IPS-NIHi7 (cell line): ENCODE data around the gene CLASP1.
"Not testable (repeated sequence)": the region's sequence is repeated elsewhere in the genome, so short reads cannot be mapped to it uniquely, and the experiment has no call there.

Experiments
- DNase-seq: peaks from one replicate; pipeline ENCODE4 v3.0.0; 2012; ENCODE audit warnings: mixed read lengths; ENCODE audit errors: extremely low spot score

Gene CLASP1

GRCh38 chr2:121649149-121649595 is at the start of gene CLASP1:
Gene CLASP1 (minus strand): TSS chr2:121649462. CDS start chr2:121605895, 43,567 bp downstream.
- no peak for DNase-seq

- no peak for DNase-seq
Measured at GRCh38 chr2:121698318-121698930, 49.2 kb upstream of the CLASP1 start.

GRCh38 chr2:121697108-121697631 is 47.9 kb upstream of the CLASP1 start:
- DNase-seq, result no peak

GRCh38 chr2:121696410-121696930 is 47.2 kb upstream of the CLASP1 start:
- DNase-seq, result no peak

- DNase-seq, result no peak
Measured at GRCh38 chr2:121695171-121695451, 45.8 kb upstream of the CLASP1 start.

GRCh38 chr2:121694398-121695170 is 45.3 kb upstream of the CLASP1 start:
- DNase-seq, result no peak

GRCh38 chr2:121690572-121690971 is 41.3 kb upstream of the CLASP1 start:
- DNase-seq, result not testable (repeated sequence)

- no peak for DNase-seq
Measured at GRCh38 chr2:121690095-121690494, 40.8 kb upstream of the CLASP1 start.

- no peak for DNase-seq
Measured at GRCh38 chr2:121689356-121689755, 40.1 kb upstream of the CLASP1 start.

- no peak for DNase-seq
Measured at GRCh38 chr2:121688820-121689219, 39.6 kb upstream of the CLASP1 start.

GRCh38 chr2:121686902-121687301 is 37.6 kb upstream of the CLASP1 start:
- DNase-seq, result no peak

- no peak for DNase-seq
Measured at GRCh38 chr2:121686218-121686617, 37.0 kb upstream of the CLASP1 start.

GRCh38 chr2:121682396-121683298 is 33.4 kb upstream of the CLASP1 start:
- DNase-seq, result no peak

GRCh38 chr2:121677855-121678254 is 28.6 kb upstream of the CLASP1 start:
- DNase-seq, result no peak

- not testable (repeated sequence) for DNase-seq
Measured at GRCh38 chr2:121671621-121672020, 22.4 kb upstream of the CLASP1 start.

GRCh38 chr2:121670181-121670580 is 20.9 kb upstream of the CLASP1 start:
- no peak for DNase-seq

- no peak for DNase-seq
Measured at GRCh38 chr2:121667618-121668017, 18.4 kb upstream of the CLASP1 start.

- no peak for DNase-seq
Measured at GRCh38 chr2:121666042-121666441, 16.8 kb upstream of the CLASP1 start.

GRCh38 chr2:121665504-121665903 is 16.2 kb upstream of the CLASP1 start:
- no peak for DNase-seq

GRCh38 chr2:121664713-121665112 is 15.5 kb upstream of the CLASP1 start:
- DNase-seq, result no peak

- no peak for DNase-seq
Measured at GRCh38 chr2:121664086-121664485, 14.8 kb upstream of the CLASP1 start.

GRCh38 chr2:121663434-121663833 is 14.2 kb upstream of the CLASP1 start:
- no peak for DNase-seq
